Measurements from ENCODE around the gene ZNF69. TPM values are rescaled to one million over a fixed set of nuclear protein-coding genes. Genes with fewer than 3 reads are reported as not detected.

ZNF69 gene
- total RNA-seq = 1 to 10 TPM; 9.0 to 10.0 TPM

DNA sequence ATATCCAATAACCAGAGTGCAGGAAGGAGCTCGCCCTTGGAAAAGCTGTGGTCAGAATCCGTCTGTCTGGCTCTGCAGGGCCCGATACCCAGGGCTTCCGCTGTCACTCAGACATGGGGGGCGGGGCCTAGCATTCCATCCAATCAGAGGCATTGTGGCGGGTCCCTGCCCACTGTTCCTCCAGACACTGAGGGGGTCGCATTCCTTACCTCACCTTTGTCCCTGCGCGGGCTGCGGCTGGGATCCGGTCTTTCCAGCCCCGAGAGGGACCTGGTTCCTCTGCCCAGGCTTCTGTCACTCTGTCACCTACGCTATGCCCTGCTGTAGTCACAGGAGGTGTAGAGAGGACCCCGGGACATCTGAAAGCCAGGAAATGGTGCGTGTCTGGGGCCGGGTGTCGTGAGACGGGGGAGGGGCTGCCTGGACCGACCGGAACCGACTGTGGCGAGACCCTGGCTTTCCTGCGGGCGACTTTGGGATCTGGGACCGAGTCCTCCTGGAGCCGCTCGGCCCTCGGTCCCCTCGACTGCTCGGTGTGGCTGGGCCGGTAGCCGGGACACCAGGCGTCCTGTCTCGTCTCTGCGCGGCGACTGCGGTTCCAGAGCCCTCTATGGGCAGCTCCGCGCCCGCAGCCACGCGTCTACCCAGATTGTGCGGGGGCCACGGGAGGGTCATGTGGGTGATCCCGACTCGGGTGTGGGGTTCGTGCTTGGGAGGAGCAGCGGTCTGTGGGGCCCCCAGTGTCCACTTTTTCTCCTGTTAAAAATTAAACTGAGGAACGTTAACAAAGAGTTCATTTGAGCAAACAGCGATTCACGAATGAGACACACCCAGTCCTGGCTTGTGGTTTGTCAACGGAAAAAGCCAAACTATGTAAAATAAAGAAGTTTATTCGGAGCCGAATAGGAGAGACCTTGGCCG is at the start of gene ZNF69:
Gene ZNF69 (plus strand): TSS at position 172 of the 921 bp plus-strand sequence. CDS start 142 bp downstream, at position 314.

DNA sequence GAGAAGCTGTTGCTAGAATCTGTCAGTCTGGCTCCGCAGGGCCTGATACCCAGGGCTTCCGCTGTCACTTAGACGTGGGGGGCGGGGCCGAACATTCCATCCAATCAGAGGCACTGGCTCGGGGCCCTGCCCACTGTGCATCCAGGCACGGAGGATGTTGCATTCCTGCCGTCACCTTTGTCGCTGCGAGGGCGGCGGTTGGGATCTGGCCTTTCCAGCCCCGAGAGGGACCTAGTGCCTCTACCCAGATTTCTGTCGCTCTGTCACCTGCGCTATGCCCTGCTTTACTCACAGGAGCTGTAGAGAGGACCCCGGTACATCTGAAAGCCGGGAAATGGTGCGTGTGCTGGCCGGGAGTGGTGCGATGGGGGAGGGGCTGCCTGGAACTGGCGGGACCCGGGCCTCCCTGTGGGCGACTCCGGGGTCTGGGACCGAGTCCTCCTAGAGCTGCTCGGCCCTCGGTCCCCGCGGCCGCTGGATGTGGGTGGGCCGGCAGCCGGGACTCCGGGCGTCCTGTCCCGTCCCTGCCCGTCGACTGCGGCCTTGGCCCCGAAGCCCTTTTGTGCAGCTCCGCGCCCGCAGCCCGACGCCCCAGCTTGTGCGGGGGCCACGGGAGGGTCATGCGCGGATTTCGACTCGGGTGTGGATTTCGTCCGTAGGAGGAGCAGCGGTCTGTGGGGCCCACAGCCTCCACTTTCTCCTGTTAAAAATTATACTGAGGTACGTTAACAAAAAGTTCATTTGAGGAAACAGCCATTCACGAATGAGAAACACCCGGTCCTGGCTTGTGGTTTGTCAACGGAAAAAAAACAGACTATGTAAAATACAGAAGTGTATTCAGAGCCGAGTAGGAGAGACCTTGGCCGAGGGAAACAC is 38.8 kb upstream of the ZNF69 start, which contains the start of gene ZNF439:
Gene ZNF439 (plus strand): TSS at position 133 of the 876 bp plus-strand sequence. CDS start 142 bp downstream, at position 275.

DNA sequence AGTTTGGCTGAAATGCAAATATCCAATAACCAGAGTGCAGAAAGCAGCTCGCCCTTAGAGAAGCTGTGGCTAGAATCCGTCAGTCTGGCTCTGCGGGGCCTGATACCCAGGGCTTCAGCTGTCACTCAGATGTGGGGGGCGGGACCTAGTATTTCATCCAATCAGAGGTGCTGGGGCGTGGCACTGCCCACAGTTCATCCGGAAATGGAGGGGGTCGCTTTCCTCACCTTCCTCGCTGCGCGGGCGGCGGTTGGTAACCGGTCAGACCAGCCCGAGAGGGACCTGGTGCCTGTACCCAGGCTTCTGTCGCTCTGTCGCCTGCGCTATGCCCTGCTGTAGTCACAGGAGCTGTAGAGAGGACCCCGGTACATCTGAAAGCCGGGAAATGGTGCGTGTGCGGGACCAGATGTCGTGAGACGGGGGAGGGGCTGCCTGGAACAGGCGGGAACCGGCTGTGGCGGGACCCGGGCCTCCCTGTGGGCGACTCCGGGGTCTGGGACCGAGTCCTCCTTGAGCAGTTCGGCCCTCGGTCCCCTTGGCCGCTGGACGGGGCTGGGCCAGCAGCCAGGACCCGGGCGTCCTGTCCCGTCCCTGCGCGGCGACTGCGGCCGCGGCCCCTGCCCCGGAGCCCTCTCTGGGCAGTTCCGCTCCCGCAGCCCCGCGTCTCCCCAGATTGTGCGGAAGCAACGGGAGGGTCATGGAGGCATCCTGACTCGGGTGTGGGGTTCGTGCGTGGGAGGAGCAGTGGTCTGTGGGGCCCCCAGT is 37.5 kb downstream of the ZNF69 start, which contains the start of gene ZNF700:
Gene ZNF700 (plus strand): TSS at position 222 of the 765 bp plus-strand sequence. CDS start 104 bp downstream, at position 326.

Other genes starting within 250 kb of the ZNF69 start
- gene ZNF823, start 148.8 kb upstream of the ZNF69 start, total RNA-seq = 1 to 10 TPM; 8.6 to 8.7 TPM
- 1 to 10 TPM; 6.2 to 7.0 TPM for gene ZNF441, start 120.8 kb upstream of the ZNF69 start, total RNA-seq
- 1 to 10 TPM; 2.7 to 7.6 TPM for gene ZNF491, start 89.3 kb upstream of the ZNF69 start, total RNA-seq
- gene ZNF440, start 73.5 kb upstream of the ZNF69 start, total RNA-seq = 10 to 100 TPM; 14.3 to 23.1 TPM
- 10 to 100 TPM; 16.0 to 24.8 TPM for gene ZNF439, start 39.1 kb upstream of the ZNF69 start, total RNA-seq
- gene ZNF700, start 37.3 kb downstream of the ZNF69 start, total RNA-seq = 1 to 10 TPM; 6.9 to 8.3 TPM
- 1 to 10 TPM in 1 of 2 donors, under 1 TPM in 1; 0.33 to 1.4 TPM for gene ZNF763, start 77.3 kb downstream of the ZNF69 start, total RNA-seq
- gene ZNF433, start 147.9 kb downstream of the ZNF69 start, total RNA-seq = 1 to 10 TPM; 3.8 to 5.7 TPM
- under 1 TPM; 0.34 to 0.67 TPM for gene ZNF878, start 165.2 kb downstream of the ZNF69 start, total RNA-seq
- 1 to 10 TPM; 2.3 to 3.4 TPM for gene ZNF844, start 176.9 kb downstream of the ZNF69 start, total RNA-seq